Neural cell (in vitro differentiated cells): ENCODE results near the gene WFDC1.

Source experiments
- CTCF ChIP-seq: fragments of 450-650 bp; IDR thresholded peaks from 2 replicates; pipeline ENCODE4 v1.5.1; 2014; ENCODE audit warnings: antibody characterized with exemption, mild to moderate bottlenecking, moderate library complexity; ENCODE audit not compliant: poor library complexity, severe bottlenecking
- EP300 ChIP-seq: fragments of 450-650 bp; conservative IDR thresholded peaks from 2 replicates; pipeline ENCODE4 v1.6.1; 2014; ENCODE audit warnings: antibody characterized with exemption, mild to moderate bottlenecking, moderate library complexity; ENCODE audit not compliant: poor library complexity, severe bottlenecking
- EZH2 ChIP-seq: fragments of 200-600, 300-800 bp; shearing (Covaris generic), sonication (generic); IDR thresholded peaks from 2 replicates; pipeline ENCODE4 v1.6.1; 2014; ENCODE audit warnings: antibody characterized with exemption, low read length, borderline replicate concordance, mild to moderate bottlenecking; ENCODE audit not compliant: insufficient read depth, poor library complexity, severe bottlenecking
- MXI1 ChIP-seq: fragments of 450-650 bp; conservative IDR thresholded peaks from 2 replicates; pipeline ENCODE4 v1.6.1; 2014; ENCODE audit warnings: antibody characterized with exemption, mild to moderate bottlenecking; ENCODE audit not compliant: poor library complexity, severe bottlenecking
- POLR2AphosphoS5 ChIP-seq: IDR thresholded peaks from 2 replicates; pipeline ENCODE4 v1.6.1; 2012
- RAD21 ChIP-seq: fragments of 450-650 bp; conservative IDR thresholded peaks from 2 replicates; pipeline ENCODE4 v1.6.1; 2014; ENCODE audit warnings: antibody characterized with exemption, mild to moderate bottlenecking, moderate library complexity
- REST ChIP-seq: IDR thresholded peaks from 2 replicates; pipeline ENCODE4 v1.6.1; 2012; ENCODE audit warnings: borderline replicate concordance
- SMC3 ChIP-seq: fragments of 450-650 bp; conservative IDR thresholded peaks from 2 replicates; pipeline ENCODE4 v1.6.1; 2014; ENCODE audit warnings: antibody characterized with exemption, mild to moderate bottlenecking, moderate library complexity; ENCODE audit not compliant: poor library complexity
- TAF1 ChIP-seq: IDR thresholded peaks from 2 replicates; pipeline ENCODE4 v1.6.1; 2012; ENCODE audit warnings: low read depth

GRCh38 chr16:84292011-84292410 is 2.7 kb upstream of the WFDC1 start:
- TF ChIP-seq CTCF (no peak), EZH2 (no peak), TAF1 (no peak), POLR2AphosphoS5 (no peak), REST (no peak), SMC3 (no peak), EP300 (no peak), RAD21 (no peak), MXI1 (no peak)
